Suprapubic skin (tissue), 4 donors: ENCODE data around the gene PARP16. TPM values are rescaled to one million over a fixed set of nuclear protein-coding genes. Genes with fewer than 3 reads are reported as not detected.

Source experiments
- DNase-seq, 2 donors: peaks; one replicate each; pipeline ENCODE4 v3.0.0-alpha.2; 2019; ENCODE audit warnings: low spot score in 2 of 2
- H3K27ac ChIP-seq: fragments of 200-600 bp; sonication (generic); one replicate; pipeline ENCODE4 v1.5.1; 2019
- H3K27me3 ChIP-seq: fragments of 200-600 bp; sonication (generic); one replicate; pipeline ENCODE4 v1.5.1; 2019
- H3K36me3 ChIP-seq: fragments of 200-600 bp; sonication (generic); one replicate; pipeline ENCODE4 v1.5.1; 2019
- H3K4me1 ChIP-seq: fragments of 200-600 bp; sonication (generic); one replicate; pipeline ENCODE4 v1.5.1; 2019
- H3K4me3 ChIP-seq: fragments of 200-600 bp; sonication (generic); one replicate; pipeline ENCODE4 v1.5.1; 2019; ENCODE audit warnings: mild to moderate bottlenecking
- H3K9me3 ChIP-seq: fragments of 200-600 bp; sonication (generic); one replicate; pipeline ENCODE4 v1.5.1; 2019
- EP300 ChIP-seq: sonication (generic); formaldehyde crosslinking; IDR thresholded peaks from one replicate; pipeline ENCODE4 v1.6.1; 2017; ENCODE audit warnings: antibody characterized with exemption
- POLR2A ChIP-seq, 2 donors: fragments of 450-650 bp; IDR thresholded peaks; one replicate each; pipeline ENCODE4 v1.6.1; 2017; ENCODE audit warnings: antibody characterized with exemption in 2 of 2, mild to moderate bottlenecking in 2 of 2, moderate library complexity in 2 of 2
- POLR2AphosphoS5 ChIP-seq, 3 donors: sonication (generic); formaldehyde crosslinking; IDR thresholded peaks; one replicate each; pipeline ENCODE4 v1.6.1; 2017; ENCODE audit warnings: antibody characterized with exemption in 3 of 3
- WGBS: methylation state at CpG from one replicate; pipeline ENCODE4 v1.1.5; 2018; 5-methylcytosine and 5-hydroxymethylcytosine counted together
- total RNA-seq, 4 donors: library from RNA; depleted of rRNA; stranded (reverse); fragments of >200 nt; gene quantifications; one replicate each; pipeline ENCODE4 v1.1.0, GENCODE V29; 2016
- TF ChIP-seq, protein P1 (sequence below), 2 donors: fragments of 200-600 bp in 1 of 2; fragments of 450-650 bp in 1 of 2; sonication (generic) in 1 of 2; IDR thresholded peaks; one replicate each; pipeline ENCODE4 v1.5.1; 2016 to 2019; ENCODE audit warnings: antibody characterized with exemption in 2 of 2, mild to moderate bottlenecking in 1 of 2, moderate library complexity in 1 of 2

PARP16 gene
- total RNA-seq, 4 donors from 2014 or later = 8.2 to 16.7 (median 11.7) TPM

DNA sequence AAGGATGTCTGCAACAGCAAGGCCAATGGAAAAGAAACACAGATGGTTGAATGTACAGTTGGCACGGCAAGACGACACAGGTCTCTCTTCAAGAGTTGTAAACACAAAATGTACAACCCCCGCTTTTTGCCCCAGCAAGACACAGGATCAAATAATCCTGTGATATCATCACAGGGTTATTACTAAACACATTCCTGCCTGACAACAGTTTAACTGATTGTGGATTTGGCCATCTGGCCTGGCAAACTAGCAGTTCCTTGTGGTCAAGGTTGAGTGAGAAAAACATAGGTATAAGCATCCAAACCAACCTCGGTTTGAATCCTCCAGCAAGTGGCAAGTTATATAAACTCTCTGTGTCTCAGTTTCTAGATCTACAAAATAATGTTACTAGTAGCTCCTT lies 23.4 kb downstream of the PARP16 start:
- peaks cover 19% of the 10 kb centered on the region for H3K4me1 ChIP-seq
- peaks cover 63% of the 10 kb centered on the region for H3K36me3 ChIP-seq
- H3K4me3 ChIP-seq = no peak overlapping the region
- no peaks in the 10 kb centered on the region for H3K27me3 ChIP-seq
- no peak for TF ChIP-seq EP300
- no peak for TF ChIP-seq POLR2AphosphoS5 (IDR thresholded peaks at IDR 0.05)
- TF ChIP-seq, protein P1, sequence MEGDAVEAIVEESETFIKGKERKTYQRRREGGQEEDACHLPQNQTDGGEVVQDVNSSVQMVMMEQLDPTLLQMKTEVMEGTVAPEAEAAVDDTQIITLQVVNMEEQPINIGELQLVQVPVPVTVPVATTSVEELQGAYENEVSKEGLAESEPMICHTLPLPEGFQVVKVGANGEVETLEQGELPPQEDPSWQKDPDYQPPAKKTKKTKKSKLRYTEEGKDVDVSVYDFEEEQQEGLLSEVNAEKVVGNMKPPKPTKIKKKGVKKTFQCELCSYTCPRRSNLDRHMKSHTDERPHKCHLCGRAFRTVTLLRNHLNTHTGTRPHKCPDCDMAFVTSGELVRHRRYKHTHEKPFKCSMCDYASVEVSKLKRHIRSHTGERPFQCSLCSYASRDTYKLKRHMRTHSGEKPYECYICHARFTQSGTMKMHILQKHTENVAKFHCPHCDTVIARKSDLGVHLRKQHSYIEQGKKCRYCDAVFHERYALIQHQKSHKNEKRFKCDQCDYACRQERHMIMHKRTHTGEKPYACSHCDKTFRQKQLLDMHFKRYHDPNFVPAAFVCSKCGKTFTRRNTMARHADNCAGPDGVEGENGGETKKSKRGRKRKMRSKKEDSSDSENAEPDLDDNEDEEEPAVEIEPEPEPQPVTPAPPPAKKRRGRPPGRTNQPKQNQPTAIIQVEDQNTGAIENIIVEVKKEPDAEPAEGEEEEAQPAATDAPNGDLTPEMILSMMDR (IDR thresholded peaks at IDR 0.05) = no peak
- no peak for TF ChIP-seq POLR2A (IDR thresholded peaks at IDR 0.05)
- no peak overlapping the region for H3K27ac ChIP-seq
- DNase-seq = no peak
- H3K9me3 ChIP-seq = no peaks in the 10 kb centered on the region
- WGBS = 93% methylated on average over 4 of the region's 4 CpGs

- peaks cover 76% of the 10 kb centered on the region for H3K36me3 ChIP-seq
- H3K4me3 ChIP-seq = no peak overlapping the region
- H3K27ac ChIP-seq = peak overlapping the region; percentile 54
- H3K9me3 ChIP-seq = no peaks in the 10 kb centered on the region
- 91% methylated on average over 6 of the region's 6 CpGs for WGBS
- H3K4me1 ChIP-seq = peaks cover 23% of the 10 kb centered on the region
- TF ChIP-seq, protein P1 (IDR thresholded peaks at IDR 0.05) = no peak
- TF ChIP-seq POLR2AphosphoS5 (IDR thresholded peaks at IDR 0.05) (no peak), POLR2A (IDR thresholded peaks at IDR 0.05) (no peak), EP300 (no peak)
- H3K27me3 ChIP-seq = no peaks in the 10 kb centered on the region
- DNase-seq = no peak
Observed at GRCh38 chr15:65260968-65261367, 25.7 kb downstream of the PARP16 start.

DNA sequence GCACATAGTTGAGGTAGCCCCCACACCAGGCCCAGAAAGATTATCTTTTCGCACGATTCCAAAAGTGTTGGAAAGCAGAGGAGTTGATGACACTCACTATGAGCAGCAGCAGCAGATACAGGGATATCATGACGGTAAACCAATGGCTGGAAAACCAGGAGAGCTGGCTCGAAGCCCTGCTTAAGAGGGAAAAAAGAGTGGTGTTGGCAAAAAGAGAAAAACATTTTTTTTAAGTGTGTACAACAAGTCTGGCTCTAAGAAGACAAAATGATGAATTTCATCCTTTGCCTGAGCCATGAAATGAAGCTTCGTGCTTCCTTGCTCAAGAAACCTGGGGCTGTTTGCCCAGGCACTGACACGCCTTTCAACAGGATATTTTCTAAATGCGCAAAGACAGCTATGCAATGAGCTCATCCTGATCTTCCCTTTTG lies 27.3 kb downstream of the PARP16 start:
- TF ChIP-seq POLR2A (IDR thresholded peaks at IDR 0.05) (no peak), POLR2AphosphoS5 (IDR thresholded peaks at IDR 0.05) (peak in 1 of 3 donors; percentile 13)
- WGBS = 68% methylated on average over 7 of the region's 7 CpGs
- peak in 1 of 2 donors; percentile 78 for DNase-seq
- Histone ChIP-seq H3K4me3 (no peak overlapping the region), H3K4me1 (peaks cover 30% of the 10 kb centered on the region), H3K36me3 (peaks cover 61% of the 10 kb centered on the region), H3K27ac (peak overlapping the region; percentile 88), H3K9me3 (no peaks in the 10 kb centered on the region), H3K27me3 (no peaks in the 10 kb centered on the region)

- Histone ChIP-seq H3K9me3 (no peaks in the 10 kb centered on the region), H3K27ac (peak overlapping the region; percentile 88), H3K36me3 (peaks cover 54% of the 10 kb centered on the region), H3K27me3 (no peaks in the 10 kb centered on the region), H3K4me3 (no peak overlapping the region), H3K4me1 (peaks cover 30% of the 10 kb centered on the region)
- WGBS = 63% methylated on average over 5 of the region's 5 CpGs
- TF ChIP-seq POLR2AphosphoS5 (IDR thresholded peaks at IDR 0.05) (peak in 1 of 3 donors; percentile 41), POLR2A (IDR thresholded peaks at IDR 0.05) (no peak), EP300 (no peak)
- TF ChIP-seq, protein P1 (IDR thresholded peaks at IDR 0.05) = no peak
- no peak for DNase-seq
Observed at GRCh38 chr15:65258375-65259262, 28.1 kb downstream of the PARP16 start.

DNA sequence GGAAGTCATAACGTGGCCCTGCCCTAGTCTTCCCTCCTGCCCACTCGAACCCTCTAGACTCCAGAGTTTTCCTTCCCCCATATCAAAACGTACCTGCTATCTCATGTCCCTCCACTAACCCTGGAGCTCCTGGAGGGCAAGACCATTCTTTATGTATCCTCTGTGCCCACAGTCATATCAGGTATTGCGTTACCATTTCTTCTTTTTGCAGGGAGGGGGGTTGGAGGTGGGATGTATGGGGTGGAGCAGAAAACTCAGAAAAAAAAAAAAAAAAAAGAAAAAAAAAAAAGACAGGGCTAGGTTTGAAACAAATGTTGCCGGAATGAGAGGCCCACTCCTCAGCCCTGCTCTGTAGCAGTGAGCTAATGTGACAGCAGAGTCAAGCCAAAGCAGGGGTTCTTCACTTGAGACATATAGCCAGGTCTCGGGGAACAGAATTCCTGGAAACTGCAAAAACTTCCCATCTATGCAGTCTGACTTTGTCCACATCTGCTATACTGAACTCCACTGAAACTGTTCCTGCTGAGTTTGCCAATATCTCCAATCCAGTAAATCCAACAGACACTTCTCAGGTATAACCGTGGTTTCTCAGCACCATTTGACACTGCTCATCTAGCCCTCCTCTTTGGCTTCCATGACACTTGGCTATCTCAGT lies 31.1 kb downstream of the PARP16 start:
- DNase-seq = no peak
- H3K27me3 ChIP-seq = no peaks in the 10 kb centered on the region
- no peak overlapping the region for H3K27ac ChIP-seq
- peaks cover 30% of the 10 kb centered on the region for H3K4me1 ChIP-seq
- peaks cover 38% of the 10 kb centered on the region for H3K36me3 ChIP-seq
- TF ChIP-seq, protein P1 (IDR thresholded peaks at IDR 0.05) = no peak
- no peak for TF ChIP-seq EP300
- TF ChIP-seq POLR2AphosphoS5 (IDR thresholded peaks at IDR 0.05) = no peak
- WGBS = 89% methylated on average over 7 of the region's 7 CpGs
- no peak overlapping the region for H3K4me3 ChIP-seq
- no peaks in the 10 kb centered on the region for H3K9me3 ChIP-seq
